ENCODE results near the gene FIG4. TPM values are rescaled to one million over a fixed set of nuclear protein-coding genes. Genes with fewer than 3 reads are reported as not detected.
"Not testable (repeated sequence)": the region's sequence is repeated elsewhere in the genome, so short reads cannot be mapped to it uniquely, and the experiment has no call there.

Gene FIG4
- total RNA-seq, 1 donor from 2014 or later, result 15.3 TPM

DNA sequence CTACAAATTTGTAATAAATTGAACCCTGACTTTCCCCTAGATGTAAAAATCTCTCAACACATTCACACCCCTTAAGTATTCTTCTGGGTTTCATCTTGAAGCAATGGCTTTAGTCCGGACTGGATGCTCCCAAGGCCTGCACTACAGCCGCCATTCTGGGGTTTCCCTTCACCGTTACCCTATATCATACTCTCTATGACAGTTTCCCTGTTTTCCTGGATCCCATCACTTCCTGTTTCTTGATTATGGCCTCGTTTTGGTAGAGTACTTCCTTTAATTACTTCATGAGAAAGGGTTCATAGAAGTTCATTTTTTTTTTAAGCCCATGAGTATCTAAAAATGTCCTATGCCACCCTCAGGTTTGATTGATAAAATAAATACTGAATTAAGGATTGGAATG lies 11.7 kb downstream of the FIG4 start:
- DNase-seq, result no peak

DNA sequence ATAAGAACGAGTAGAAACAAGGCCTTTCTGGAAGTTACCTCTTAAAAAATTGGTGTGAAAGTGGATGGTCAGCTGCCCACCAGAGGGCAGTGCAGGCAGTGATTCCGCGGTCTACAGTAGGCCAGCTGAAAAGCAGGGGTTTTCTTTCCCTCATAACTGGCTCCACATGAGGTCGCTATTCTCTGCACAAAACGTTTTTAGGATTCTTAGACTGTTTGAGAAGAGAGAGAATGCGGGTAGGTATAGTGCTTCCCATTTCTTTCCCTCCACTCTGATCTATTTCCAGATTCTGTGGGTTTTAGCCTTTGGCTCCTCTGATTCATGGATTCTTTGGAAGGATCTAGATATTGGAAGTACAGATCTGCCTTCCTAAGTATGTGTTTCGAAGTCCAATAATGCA lies 14.2 kb downstream of the FIG4 start:
- DNase-seq, result peak; percentile 88

DNA sequence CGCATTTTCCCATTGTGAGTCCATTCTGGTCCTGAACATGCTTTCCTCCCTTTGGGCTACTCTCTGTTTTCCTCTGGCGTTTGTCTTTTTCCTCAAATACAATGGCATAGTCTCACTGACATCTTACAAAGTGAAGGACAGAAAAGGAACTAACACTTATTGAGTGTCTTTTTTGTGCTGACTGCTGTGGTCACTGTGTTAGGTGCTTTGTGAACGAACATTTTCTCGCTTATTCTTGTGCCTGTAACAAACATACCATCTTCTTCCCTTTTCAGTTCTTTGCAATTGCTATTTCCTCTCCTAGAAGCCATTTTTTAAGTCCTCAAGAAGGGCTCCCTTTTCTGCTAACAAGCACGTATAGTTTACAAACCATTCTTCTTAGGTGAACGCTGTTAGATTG lies 15.4 kb downstream of the FIG4 start:
- DNase-seq, result no peak

DNA sequence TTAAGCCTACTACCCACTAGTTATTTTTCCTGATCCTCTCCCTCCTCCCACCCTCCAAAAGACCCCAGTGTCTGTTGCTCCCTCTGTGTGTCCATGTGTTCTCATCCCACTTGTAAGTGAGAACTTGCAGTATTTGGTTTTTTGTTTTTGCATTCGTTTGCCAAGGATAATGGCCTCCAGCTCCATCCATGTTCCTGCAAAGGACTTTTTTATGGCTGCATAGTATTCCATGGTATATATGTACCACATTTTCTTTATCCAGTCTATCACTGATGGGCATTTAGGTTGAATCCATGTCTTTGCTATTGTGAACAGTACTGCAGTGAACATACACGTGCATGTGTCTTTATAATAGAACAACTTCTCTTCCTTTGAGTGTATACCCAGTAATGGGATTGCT lies 17.0 kb downstream of the FIG4 start:
- DNase-seq, result not testable (repeated sequence)

- no peak for DNase-seq
These were observed 22.0 kb downstream of the FIG4 start for GRCh38 chr6:109713097-109713496.

DNA sequence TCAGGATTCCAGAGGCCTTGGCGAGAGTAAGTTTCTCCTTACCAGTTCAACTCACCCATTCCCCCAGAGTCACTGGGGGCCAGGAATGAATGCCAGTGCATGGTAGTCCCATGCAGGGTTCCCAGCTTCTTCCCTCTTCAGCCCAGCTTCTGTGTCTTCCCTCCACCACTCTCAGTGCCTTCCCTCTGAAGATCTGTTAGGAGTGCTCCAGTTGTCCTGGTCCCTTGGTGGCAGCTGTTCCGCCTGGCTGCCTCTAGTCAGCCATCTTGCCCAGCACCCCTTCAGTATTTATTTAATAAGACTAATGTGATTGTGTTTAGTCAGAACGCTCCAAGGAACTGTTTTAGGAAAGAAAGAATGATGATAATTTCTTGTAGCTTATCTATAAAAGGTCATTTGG lies 23.1 kb downstream of the FIG4 start:
- DNase-seq, result no peak

GRCh38 chr6:109714611-109715010 lies 23.5 kb downstream of the FIG4 start:
- no peak for DNase-seq

GRCh38 chr6:109715616-109716015 lies 24.5 kb downstream of the FIG4 start:
- no peak for DNase-seq

- no peak for DNase-seq
These were observed 26.9 kb downstream of the FIG4 start for GRCh38 chr6:109717971-109718370.

GRCh38 chr6:109718991-109719390 lies 27.9 kb downstream of the FIG4 start:
- no peak for DNase-seq

- DNase-seq, result no peak
These were observed 29.2 kb downstream of the FIG4 start for GRCh38 chr6:109720311-109720710.

DNA sequence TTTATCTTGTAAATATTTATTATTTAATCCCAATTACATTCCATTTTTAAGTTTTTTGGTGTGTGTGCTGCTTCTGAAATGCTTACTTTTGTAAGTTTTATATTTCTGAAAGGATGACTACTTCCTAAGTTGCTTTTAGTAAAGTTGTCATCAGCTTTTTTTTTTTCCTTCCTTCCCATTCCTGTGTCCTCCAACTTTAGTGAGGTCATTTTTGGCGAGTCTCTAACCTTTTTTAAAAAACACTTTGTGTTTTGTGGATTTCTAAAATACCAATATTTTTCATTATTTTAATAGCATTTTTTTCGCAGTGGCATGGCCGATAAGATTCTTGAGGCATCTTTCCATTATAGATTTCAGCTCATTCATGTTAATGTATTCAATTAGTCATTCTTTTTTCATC lies 30.9 kb downstream of the FIG4 start:
- DNase-seq, result no peak

DNA sequence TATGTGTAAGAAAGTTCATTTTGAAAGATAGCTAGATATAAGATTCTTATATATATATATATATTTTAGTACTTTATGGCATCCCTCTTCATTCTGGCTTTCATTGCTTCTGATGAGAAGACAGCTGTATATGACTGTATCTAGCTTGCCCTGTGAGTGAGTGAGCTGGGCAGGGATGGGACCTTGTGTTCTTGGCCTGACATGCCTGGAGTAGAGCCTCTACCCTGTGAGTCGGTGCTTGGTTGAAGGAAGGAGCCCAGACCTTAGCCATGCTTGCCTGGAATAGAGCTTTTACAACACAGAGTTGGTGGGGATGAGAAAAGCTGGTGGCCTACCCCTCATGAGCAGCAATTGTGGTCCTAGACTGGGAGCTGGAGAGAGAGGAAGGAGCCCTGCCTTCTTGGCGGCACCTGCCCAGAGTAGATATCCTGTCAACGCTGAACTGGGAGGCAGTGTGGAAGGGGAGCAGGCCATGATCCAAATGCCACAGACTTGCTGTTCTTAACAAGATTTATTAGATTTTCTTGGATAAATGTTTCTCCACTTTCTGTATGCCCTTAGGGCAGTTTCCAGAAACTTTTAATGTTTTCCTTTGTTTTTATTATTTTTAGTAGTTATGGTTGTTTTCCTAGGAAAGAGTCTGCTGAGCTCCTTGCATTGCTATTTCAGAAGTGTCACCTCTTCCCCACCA lies 31.6 kb downstream of the FIG4 start:
- no peak for DNase-seq

DNA sequence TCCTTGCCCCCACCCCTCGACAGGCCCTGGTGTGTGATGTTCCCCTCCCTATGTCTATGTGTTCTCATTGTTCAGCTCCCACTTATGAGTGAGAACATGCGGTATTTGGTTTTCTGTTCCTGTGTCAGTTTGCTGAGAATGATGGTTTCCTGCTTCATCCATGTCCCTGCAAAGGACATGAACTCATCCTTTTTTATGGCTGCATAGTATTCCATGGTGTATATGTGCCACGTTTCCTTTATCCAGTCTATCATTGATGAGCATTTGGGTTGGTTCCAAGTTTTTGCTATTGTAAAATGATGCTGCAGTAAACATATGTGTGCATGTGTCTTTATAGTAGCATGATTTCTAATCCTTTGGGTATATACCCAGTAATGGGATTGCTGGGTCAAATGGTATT lies 34.2 kb downstream of the FIG4 start:
- DNase-seq, result not testable (repeated sequence)

DNA sequence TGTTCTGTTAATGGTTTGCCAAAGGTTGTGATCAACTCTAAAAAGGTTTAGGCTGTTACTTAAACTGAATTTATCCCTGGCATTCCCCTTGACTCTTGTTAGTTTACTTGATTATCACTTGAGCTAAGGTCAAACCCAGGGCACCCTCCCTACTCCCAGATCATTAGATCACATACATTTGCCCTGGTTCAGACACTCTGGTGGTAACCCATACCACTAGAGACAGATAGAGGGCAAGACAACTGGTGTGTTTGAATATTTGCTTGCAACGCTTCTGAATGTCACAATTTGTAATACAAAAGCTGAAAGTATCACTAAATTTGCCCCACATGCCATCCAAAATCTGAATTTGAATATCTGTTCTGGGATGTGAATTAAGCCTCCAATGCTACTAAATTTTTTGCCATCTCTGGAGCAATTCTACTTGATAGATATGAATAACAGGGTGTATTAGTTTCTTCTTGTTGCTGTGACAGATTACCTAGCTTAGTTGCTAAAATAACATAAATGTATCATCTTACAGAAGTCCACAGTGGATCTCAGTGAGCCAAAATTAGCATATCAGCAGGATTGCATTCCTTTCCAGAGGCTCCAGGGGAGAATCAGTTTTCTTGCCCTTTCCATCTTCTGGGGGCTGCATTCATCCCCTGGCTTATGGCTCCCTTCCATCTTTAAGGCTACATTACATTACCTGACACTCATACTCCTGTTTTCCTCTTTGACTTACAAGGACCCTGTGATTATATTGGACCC lies 45.4 kb downstream of the FIG4 start:
- DNase-seq, result no peak

GRCh38 chr6:109738255-109738654 lies 47.2 kb downstream of the FIG4 start:
- DNase-seq, result no peak

DNA sequence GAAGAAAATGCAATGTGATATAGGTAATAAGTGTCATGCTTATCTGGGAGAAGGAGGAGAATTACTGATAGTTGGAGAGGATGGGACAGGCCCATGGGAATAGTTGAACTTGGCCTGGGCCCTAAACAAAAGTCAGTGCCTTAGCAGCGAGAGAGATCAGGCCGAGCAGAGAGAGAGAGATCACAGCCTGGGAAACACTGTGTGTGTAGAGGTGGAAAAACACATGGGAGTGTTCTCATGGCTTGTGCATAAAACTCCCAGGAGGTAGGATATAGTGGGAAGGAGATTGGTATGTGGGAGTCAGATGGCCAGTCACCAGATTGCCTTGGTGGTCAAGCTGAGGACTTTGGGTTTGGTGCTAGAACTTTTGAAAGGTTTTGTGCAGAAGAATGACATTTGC lies 47.6 kb downstream of the FIG4 start:
- no peak for DNase-seq

GRCh38 chr6:109739686-109740085 lies 48.6 kb downstream of the FIG4 start:
- no peak for DNase-seq

DNA sequence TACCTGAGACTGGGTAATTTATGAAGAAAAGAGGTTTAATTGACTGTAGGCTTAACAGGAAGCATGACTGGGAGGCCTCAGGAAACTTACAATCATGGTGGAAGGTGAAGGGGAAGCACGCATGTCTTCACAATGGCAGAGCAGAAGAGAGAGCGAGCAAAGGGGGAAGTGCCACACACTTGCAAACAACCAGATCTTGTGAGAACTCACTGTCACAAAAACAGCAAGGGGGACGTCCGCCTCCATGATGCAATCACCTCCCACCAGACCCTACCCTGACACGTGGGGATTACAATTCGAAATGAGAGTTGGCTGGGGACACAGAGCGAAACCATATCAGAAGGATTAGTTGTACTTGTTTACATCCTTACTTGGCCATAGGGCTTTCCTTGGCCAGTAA lies 49.7 kb downstream of the FIG4 start:
- DNase-seq, result no peak

DNA sequence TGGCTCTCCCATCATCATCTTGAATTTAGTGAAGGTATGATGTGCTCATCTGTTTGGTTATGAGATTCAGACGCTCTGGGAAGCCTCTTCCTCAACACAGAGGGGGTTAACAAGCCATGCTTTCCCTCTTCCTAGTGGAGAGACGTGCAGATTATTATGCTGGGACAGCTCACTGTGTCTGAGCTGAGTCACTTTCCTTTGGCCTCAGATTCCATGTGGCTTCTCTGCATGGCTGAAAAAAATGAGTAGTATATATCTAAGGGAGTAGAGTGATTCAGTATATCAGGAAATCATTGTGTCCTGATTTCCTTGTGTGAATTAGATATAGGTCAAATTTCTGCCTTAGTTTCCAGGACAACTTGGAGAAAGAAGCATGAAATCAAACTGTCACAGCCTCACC lies 52.6 kb downstream of the FIG4 start:
- no peak for DNase-seq

DNA sequence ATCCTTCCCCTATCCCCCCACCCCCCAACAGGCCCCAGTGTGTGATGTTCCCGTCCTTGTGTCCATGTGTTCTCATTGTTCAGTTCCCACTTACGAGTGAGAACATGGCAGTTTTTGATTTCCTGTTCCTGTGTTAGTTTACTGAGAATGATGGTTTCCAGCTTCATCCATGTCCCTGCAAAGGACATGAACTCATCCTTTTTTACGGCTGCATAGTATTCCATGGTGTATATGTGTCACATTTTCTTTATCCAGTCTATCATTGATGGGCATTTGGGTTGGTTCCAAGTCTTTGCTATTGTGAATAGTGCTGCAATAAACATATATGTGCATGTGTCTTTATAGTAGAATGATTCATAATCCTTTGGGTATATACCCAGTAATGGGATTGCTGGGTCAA lies 53.7 kb downstream of the FIG4 start:
- DNase-seq, result not testable (repeated sequence)

DNA sequence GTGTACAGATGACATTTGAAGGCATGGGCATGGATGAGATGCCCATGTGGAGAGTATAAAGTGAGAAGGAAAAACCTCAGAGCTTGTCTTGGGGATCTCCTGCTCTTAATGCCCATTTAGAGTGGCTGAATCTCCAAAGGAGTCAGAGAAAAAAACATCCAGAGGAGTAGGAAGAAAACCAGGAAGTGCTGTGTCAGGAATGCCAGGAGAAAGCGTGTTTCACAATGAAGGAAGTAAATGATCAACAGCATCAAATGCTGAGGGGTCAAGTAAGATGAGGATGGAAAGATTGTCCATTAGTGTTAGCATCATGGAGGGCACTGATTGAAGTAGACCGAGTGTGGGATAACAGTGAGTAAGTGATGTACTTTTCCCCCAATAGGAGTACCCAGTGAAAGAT lies 56.1 kb downstream of the FIG4 start:
- no peak for DNase-seq

- DNase-seq, result no peak
These were observed 68.2 kb downstream of the FIG4 start for GRCh38 chr6:109759098-109759955.
